ENCODE data around the gene CARNS1.

DNA sequence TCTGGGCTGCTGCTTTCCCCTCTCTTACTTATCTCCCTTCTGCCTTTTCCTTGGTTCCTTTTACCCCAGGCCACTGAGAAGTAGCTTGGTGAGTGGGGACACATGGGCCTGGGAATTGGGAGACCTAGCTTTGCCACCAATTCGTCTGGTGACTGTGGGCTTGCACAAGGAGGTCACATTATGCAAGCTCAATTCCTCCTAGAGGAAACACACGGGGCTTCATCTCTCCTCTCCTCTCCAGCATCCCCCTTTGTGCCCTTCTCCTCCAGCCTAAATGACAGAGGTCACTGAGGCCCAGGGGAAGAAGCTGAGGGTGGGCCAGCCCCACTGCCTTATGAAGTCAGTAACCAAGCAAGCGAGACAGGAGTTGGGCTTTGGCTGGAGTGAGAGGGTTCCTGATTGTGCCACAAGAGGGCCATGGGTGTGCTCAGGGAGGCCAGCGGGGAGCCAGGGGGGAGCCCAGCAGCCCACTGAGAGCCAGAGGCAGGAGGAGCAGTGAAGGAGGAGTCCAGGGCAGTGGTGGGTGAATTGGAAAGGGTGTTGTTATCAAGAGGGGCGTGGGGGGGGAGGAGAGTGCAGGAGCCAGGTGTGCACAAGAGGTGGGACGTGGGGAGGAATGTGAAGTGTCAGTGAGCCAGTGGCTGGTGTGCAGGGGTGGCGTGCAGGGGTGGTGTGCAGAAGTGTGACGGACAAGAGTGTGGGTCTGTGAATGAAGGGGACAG lies 44.1 kb upstream of the CARNS1 start:
- TF ChIP-seq BHLHE40 (IDR thresholded peaks at IDR 0.05; ENCODE audit: borderline replicate concordance) (no peak), SP1 (IDR thresholded peaks at IDR 0.05) (no peak), FOXA1 (IDR thresholded peaks at IDR 0.05) (no peak), LEF1 (IDR thresholded peaks at IDR 0.05; ENCODE audit: borderline replicate concordance) (no peak), TARDBP (IDR thresholded peaks at IDR 0.05) (no peak), FOXK2 (IDR thresholded peaks at IDR 0.05) (no peak), ELF4 (IDR thresholded peaks at IDR 0.05) (no peak)
